Measurements from ENCODE around the gene SH3PXD2A. TPM values are rescaled to one million over a fixed set of nuclear protein-coding genes. Genes with fewer than 3 reads are reported as not detected.

SH3PXD2A gene
- total RNA-seq, 1 experiment from 2014 or later = 6.3 TPM

- H3K36me3 Mint-ChIP-seq (ENCODE audit: insufficient read depth, unreplicated experiment) = peaks cover 5% of the 10 kb centered on the region
- H3K27me3 ChIP-seq (replicated peaks; ENCODE audit: control insufficient read depth, insufficient read depth, low read length) = no peaks in the 10 kb centered on the region
- H3K27ac Mint-ChIP-seq (ENCODE audit: unreplicated experiment) = no peak overlapping the region
- no peak for TF ChIP-seq CTCF (IDR thresholded peaks at IDR 0.05; ENCODE audit: insufficient read depth in 1 of 2, low read depth in 1 of 2, low read length in 1 of 2, severe bottlenecking in 1 of 2, unreplicated experiment in 1 of 2)
- no peak overlapping the region for H3K4me3 Mint-ChIP-seq (ENCODE audit: unreplicated experiment)
- H3K4me3 ChIP-seq (ENCODE audit: low read depth, low read length) = no peak overlapping the region
- intact Hi-C loops (cut with micrococcal nuclease; ENCODE audit: unreplicated experiment) = no loop called here
- CTCF ChIA-PET = interaction anchor here (1.1 kb wide), 1 partner anchor 58 kb away, joined by 4 read pairs; no protein-coding TSS in a partner anchor
- no peaks in the 10 kb centered on the region for H3K4me1 ChIP-seq
- DNase-seq = no peak
- no peaks in the 10 kb centered on the region for H3K36me3 ChIP-seq (ENCODE audit: control insufficient read depth, insufficient read depth, low read length)
- no peaks in the 10 kb centered on the region for H3K4me1 Mint-ChIP-seq (ENCODE audit: low read depth, unreplicated experiment)
- no peaks in the 10 kb centered on the region for H3K27me3 Mint-ChIP-seq (ENCODE audit: insufficient read depth, unreplicated experiment)
- no TSS peak for BruUV-seq (replicated peaks)
- no peaks in the 10 kb centered on the region for H3K9me3 Mint-ChIP-seq (ENCODE audit: unreplicated experiment)
- H3K9me3 ChIP-seq = no peaks in the 10 kb centered on the region
- POLR2A ChIA-PET = no interaction called here
Observed at GRCh38 chr10:103627893-103628292, 227.5 kb downstream of the SH3PXD2A start.

- TF ChIP-seq CTCF (IDR thresholded peaks at IDR 0.05; ENCODE audit: insufficient read depth in 1 of 2, low read depth in 1 of 2, low read length in 1 of 2, severe bottlenecking in 1 of 2, unreplicated experiment in 1 of 2) = no peak
- no peaks in the 10 kb centered on the region for H3K9me3 ChIP-seq
- Mint-ChIP-seq H3K9me3 (ENCODE audit: unreplicated experiment) (no peaks in the 10 kb centered on the region), H3K4me1 (ENCODE audit: low read depth, unreplicated experiment) (no peaks in the 10 kb centered on the region), H3K27me3 (ENCODE audit: insufficient read depth, unreplicated experiment) (no peaks in the 10 kb centered on the region), H3K27ac (ENCODE audit: unreplicated experiment) (no peak overlapping the region), H3K36me3 (ENCODE audit: insufficient read depth, unreplicated experiment) (peaks cover 5% of the 10 kb centered on the region), H3K4me3 (ENCODE audit: unreplicated experiment) (no peak overlapping the region)
- H3K4me3 ChIP-seq (ENCODE audit: low read depth, low read length) = no peak overlapping the region
- ChIA-PET CTCF (interaction anchor here (1.1 kb wide), 1 partner anchor 59 kb away, joined by 4 read pairs; no protein-coding TSS in a partner anchor), POLR2A (no interaction called here)
- no peaks in the 10 kb centered on the region for H3K36me3 ChIP-seq (ENCODE audit: control insufficient read depth, insufficient read depth, low read length)
- no peaks in the 10 kb centered on the region for H3K27me3 ChIP-seq (replicated peaks; ENCODE audit: control insufficient read depth, insufficient read depth, low read length)
- DNase-seq = no peak
- no TSS peak for BruUV-seq (replicated peaks)
- intact Hi-C loops (cut with micrococcal nuclease; ENCODE audit: unreplicated experiment) = no loop called here
- no peaks in the 10 kb centered on the region for H3K4me1 ChIP-seq
Observed at GRCh38 chr10:103627111-103627892, 228.1 kb downstream of the SH3PXD2A start.

GRCh38 chr10:103626178-103626577 is 229.2 kb downstream of the SH3PXD2A start:
- no TSS peak for BruUV-seq (replicated peaks)
- no peak for DNase-seq
- ChIA-PET POLR2A (no interaction called here), CTCF (no interaction called here)
- Mint-ChIP-seq H3K4me3 (ENCODE audit: unreplicated experiment) (no peak overlapping the region), H3K4me1 (ENCODE audit: low read depth, unreplicated experiment) (no peaks in the 10 kb centered on the region), H3K27me3 (ENCODE audit: insufficient read depth, unreplicated experiment) (no peaks in the 10 kb centered on the region), H3K36me3 (ENCODE audit: insufficient read depth, unreplicated experiment) (peaks cover 5% of the 10 kb centered on the region), H3K9me3 (ENCODE audit: unreplicated experiment) (no peaks in the 10 kb centered on the region), H3K27ac (ENCODE audit: unreplicated experiment) (no peak overlapping the region)
- Histone ChIP-seq H3K27me3 (replicated peaks; ENCODE audit: control insufficient read depth, insufficient read depth, low read length) (no peaks in the 10 kb centered on the region), H3K4me3 (ENCODE audit: low read depth, low read length) (no peak overlapping the region), H3K4me1 (no peaks in the 10 kb centered on the region), H3K36me3 (ENCODE audit: control insufficient read depth, insufficient read depth, low read length) (no peaks in the 10 kb centered on the region), H3K9me3 (no peaks in the 10 kb centered on the region)
- no peak for TF ChIP-seq CTCF (IDR thresholded peaks at IDR 0.05; ENCODE audit: insufficient read depth in 1 of 2, low read depth in 1 of 2, low read length in 1 of 2, severe bottlenecking in 1 of 2, unreplicated experiment in 1 of 2)
- intact Hi-C loops (cut with micrococcal nuclease; ENCODE audit: unreplicated experiment) = no loop called here

Data from Caco-2 (cell line).